Caco-2 (cell line): Measurements from ENCODE around the gene ACADL. TPM values are rescaled to one million over a fixed set of nuclear protein-coding genes. Genes with fewer than 3 reads are reported as not detected.

ENCODE experiments used
- Bru-seq: library from RNA; stranded (reverse); fragments of 400-500 nt; gene quantifications from one replicate; lab custom pipeline; 2021; lab: Mats Ljungman, UMichigan
- BruChase-seq, 2 experiments: library from RNA; stranded (reverse); fragments of 400-500 nt; gene quantifications; one replicate each; lab custom pipeline; 2021; lab: Mats Ljungman, UMichigan
- BruUV-seq: library from RNA; stranded (reverse); fragments of 400-500 nt; replicated peaks from 2 replicates; lab custom pipeline; 2021; lab: Mats Ljungman, UMichigan
- CTCF ChIA-PET: fragments of 300-600 bp; sonication (Branson Sonifier 250); formaldehyde crosslinking; loops from one replicate; lab custom pipeline; 2022; ENCODE audit warnings: antibody characterized with exemption; lab: Charles Lee
- POLR2A ChIA-PET: fragments of 300-600 bp; sonication (Branson Sonifier 250); formaldehyde crosslinking; loops from one replicate; lab custom pipeline; 2022; ENCODE audit warnings: antibody characterized with exemption; lab: Charles Lee
- DNase-seq, 2 experiments: peaks; one replicate each; pipeline versions ENCODE4 v3.0.0 to v3.0.0-alpha.2; 2020 to 2022
- H3K27me3 ChIP-seq: replicated peaks from 2 replicates; pipeline ENCODE4 v1.6.0; 2011; ENCODE audit warnings: low read length; ENCODE audit not compliant: control insufficient read depth, insufficient read depth
- H3K36me3 ChIP-seq: 2 replicates; pipeline ENCODE4 v1.5.1; 2011; ENCODE audit warnings: low read length; ENCODE audit not compliant: control insufficient read depth, insufficient read depth
- H3K4me1 ChIP-seq: fragments of 250-450 bp; sonication (Bioruptor Pico); 2 replicates; pipeline ENCODE4 v1.5.1; 2020; ENCODE audit warnings: mild to moderate bottlenecking
- H3K4me3 ChIP-seq: 2 replicates; pipeline ENCODE4 v1.5.1; 2011; ENCODE audit warnings: low read depth, mild to moderate bottlenecking, control low read depth, low read length
- H3K9me3 ChIP-seq: fragments of 250-450 bp; sonication (Bioruptor Pico); 2 replicates; pipeline ENCODE4 v1.5.1; 2020; ENCODE audit warnings: mild to moderate bottlenecking, moderate library complexity
- H3K27ac Mint-ChIP-seq: one replicate; pipeline ENCODE4 v1.8.0; 2022; ENCODE audit warnings: mixed read lengths; ENCODE audit not compliant: unreplicated experiment
- H3K27me3 Mint-ChIP-seq: one replicate; pipeline ENCODE4 v1.8.0; 2022; ENCODE audit warnings: mixed read lengths; ENCODE audit not compliant: insufficient read depth, unreplicated experiment
- H3K36me3 Mint-ChIP-seq: one replicate; pipeline ENCODE4 v1.8.0; 2022; ENCODE audit warnings: mild to moderate bottlenecking, mixed read lengths; ENCODE audit not compliant: insufficient read depth, unreplicated experiment
- H3K4me1 Mint-ChIP-seq: one replicate; pipeline ENCODE4 v1.8.0; 2022; ENCODE audit warnings: low read depth, mixed read lengths; ENCODE audit not compliant: unreplicated experiment
- H3K4me3 Mint-ChIP-seq: one replicate; pipeline ENCODE4 v1.8.0; 2022; ENCODE audit warnings: mild to moderate bottlenecking, moderate library complexity, mixed read lengths; ENCODE audit not compliant: unreplicated experiment
- H3K9me3 Mint-ChIP-seq: one replicate; pipeline ENCODE4 v1.8.0; 2022; ENCODE audit warnings: mixed read lengths; ENCODE audit not compliant: unreplicated experiment
- intact Hi-C: fragments of 100-400 bp; cut with micrococcal nuclease; formaldehyde crosslinking; loops from one replicate; pipeline ENCODE4 v1.10.0; 2022; ENCODE audit not compliant: unreplicated experiment
- long read RNA-seq: library from polyadenylated mRNA; stranded (forward); transcript quantifications from one replicate; pipeline ENCODE4 v2.0.0, GENCODE V29; 2022
- total RNA-seq: library from RNA; stranded (reverse); gene quantifications from 2 replicates; pipeline ENCODE4 v1.2.3, GENCODE V29; 2022
- TF ChIP-seq, protein P1 (sequence below), 2 experiments: fragments of 200-600 bp in 1 of 2; IDR thresholded peaks; 1 replicate in 1 of 2; 2 replicates in 1 of 2; pipeline versions ENCODE4 v1.5.1 to v1.8.0; 2011 to 2022; ENCODE audit warnings: antibody characterized with exemption in 1 of 2, control low read depth in 1 of 2, inconsistent platforms in 1 of 2, low read depth in 1 of 2, low read length in 1 of 2, mild to moderate bottlenecking in 1 of 2, moderate library complexity in 1 of 2; ENCODE audit not compliant: insufficient read depth in 1 of 2, severe bottlenecking in 1 of 2, unreplicated experiment in 1 of 2

ACADL gene
- total RNA-seq: not detected in 2 replicates
- Bru-seq, nascent RNA: percentile 2 among the genes with signal in this experiment
- BruChase-seq, experiment 1, labeled RNA remaining after a 2-hour chase: not detected
- percentile 3 among the genes with signal in this experiment for BruChase-seq, experiment 2, labeled RNA remaining after a 6-hour chase
- long read RNA-seq: 0 reads

DNA sequence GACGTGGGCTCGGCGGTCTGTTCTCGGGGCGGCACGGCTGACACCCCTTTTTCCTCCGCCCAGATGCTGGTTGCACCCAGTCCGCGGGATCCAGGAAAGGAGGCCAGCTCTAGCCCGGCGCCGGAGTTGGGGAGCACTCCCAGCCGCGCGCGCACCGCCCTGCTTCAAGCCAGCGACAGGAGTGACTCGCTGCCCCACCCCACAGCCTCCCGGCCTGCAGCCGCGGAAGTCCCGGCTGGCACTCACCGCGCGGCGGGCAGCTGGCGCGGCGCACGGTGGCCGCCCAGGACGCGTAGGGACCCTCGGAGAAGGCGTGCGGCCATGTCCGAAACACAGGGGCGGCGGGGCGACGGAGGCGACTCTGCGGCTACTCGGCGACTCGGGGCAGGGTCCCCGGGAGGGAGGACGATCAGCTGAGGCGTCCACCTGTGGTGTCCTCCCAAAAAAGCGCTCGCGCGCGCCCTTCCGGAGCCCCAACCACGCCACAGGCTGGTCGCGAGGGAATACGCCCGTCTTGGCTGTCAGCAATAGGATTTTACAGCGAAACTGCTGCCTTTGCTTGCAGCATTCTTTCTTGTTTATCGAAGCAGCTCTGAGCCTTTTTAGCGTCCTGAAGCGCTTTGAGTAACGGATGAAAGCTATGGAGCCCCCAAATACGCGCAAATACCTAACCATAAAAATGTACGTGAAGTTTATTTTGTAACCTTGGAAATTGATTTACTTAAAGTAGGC lies at the start of gene ACADL:
ACADL (minus strand) TSS at position 507 of the 732 bp plus-strand sequence; CDS start at position 323, 184 bp downstream.
- peaks cover 15% of the 10 kb centered on the region for H3K27me3 Mint-ChIP-seq
- DNase-seq: peak; percentile 35 to 40
- Histone ChIP-seq H3K27me3 (peaks cover 4% of the 10 kb centered on the region), H3K9me3 (no peaks in the 10 kb centered on the region), H3K4me1 (no peaks in the 10 kb centered on the region; the same call in 1 of the 2 replicates), H3K4me3 (peak within 1 kb of the TSS; percentile 42), H3K36me3 (no peaks in the 10 kb centered on the region)
- peaks cover 17% of the 10 kb centered on the region for H3K4me1 Mint-ChIP-seq
- BruUV-seq: no TSS peak
- no peaks in the 10 kb centered on the region for H3K9me3 Mint-ChIP-seq
- H3K4me3 Mint-ChIP-seq: peak within 1 kb of the TSS; percentile 49
- intact Hi-C loops: no loop called here
- no peak within 1 kb of the TSS for H3K27ac Mint-ChIP-seq
- TF ChIP-seq, protein P1, sequence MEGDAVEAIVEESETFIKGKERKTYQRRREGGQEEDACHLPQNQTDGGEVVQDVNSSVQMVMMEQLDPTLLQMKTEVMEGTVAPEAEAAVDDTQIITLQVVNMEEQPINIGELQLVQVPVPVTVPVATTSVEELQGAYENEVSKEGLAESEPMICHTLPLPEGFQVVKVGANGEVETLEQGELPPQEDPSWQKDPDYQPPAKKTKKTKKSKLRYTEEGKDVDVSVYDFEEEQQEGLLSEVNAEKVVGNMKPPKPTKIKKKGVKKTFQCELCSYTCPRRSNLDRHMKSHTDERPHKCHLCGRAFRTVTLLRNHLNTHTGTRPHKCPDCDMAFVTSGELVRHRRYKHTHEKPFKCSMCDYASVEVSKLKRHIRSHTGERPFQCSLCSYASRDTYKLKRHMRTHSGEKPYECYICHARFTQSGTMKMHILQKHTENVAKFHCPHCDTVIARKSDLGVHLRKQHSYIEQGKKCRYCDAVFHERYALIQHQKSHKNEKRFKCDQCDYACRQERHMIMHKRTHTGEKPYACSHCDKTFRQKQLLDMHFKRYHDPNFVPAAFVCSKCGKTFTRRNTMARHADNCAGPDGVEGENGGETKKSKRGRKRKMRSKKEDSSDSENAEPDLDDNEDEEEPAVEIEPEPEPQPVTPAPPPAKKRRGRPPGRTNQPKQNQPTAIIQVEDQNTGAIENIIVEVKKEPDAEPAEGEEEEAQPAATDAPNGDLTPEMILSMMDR (IDR thresholded peaks at IDR 0.05; ENCODE audit: insufficient read depth in 1 of 2, low read depth in 1 of 2, low read length in 1 of 2, severe bottlenecking in 1 of 2, unreplicated experiment in 1 of 2): no peak
- POLR2A ChIA-PET: no interaction called here
- H3K36me3 Mint-ChIP-seq: no peaks in the 10 kb centered on the region
- CTCF ChIA-PET: interaction anchor here (0.7 kb wide), 1 partner anchor 11 kb away, joined by 3 read pairs; no protein-coding TSS in a partner anchor

DNA sequence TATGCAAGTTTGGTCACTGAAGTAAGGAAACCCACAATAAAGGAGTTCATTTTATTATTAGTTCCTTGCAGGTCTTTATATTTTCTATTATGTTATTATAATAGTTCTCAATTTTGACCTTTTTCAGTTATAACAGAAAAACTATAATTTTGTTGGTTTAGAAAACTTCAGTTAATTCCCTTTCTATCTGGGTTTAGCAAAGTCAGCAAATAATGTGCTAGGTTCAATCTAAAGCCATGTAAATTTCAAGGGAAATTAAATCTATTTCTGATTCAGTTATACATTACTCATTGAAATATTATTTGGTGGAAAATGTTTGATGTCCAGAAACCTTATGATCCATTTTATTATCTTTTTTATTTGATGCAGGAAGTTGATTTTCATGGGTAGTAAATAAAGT lies 46.1 kb upstream of the ACADL start:
- no peak overlapping the region for H3K4me3 Mint-ChIP-seq
- intact Hi-C loops: no loop called here
- BruUV-seq: no TSS peak

DNA sequence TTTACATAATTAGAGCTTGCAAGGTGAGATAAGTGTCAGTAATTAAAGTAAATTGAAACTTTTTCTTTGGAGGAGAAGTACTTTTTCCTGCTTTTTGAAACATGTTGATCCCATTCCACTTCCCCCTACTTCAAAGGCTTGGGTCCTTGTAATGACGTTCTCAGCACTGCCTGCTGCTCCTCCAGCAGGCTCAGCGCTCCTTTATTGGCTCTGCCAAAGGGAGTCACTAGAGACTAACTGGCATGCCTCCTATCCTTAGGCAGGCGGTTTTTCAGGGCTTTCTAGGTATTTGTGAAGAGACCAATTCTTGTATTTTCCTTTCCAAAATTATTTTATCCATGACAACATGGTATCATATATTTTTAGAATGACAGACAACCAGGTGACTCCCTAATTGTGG lies 43.9 kb upstream of the ACADL start:
- no peak overlapping the region for H3K4me3 Mint-ChIP-seq

More for the DNA sequence above, 46.1 kb upstream of the ACADL start:
- no peak overlapping the region for H3K27ac Mint-ChIP-seq
- H3K27me3 ChIP-seq: no peaks in the 10 kb centered on the region
- H3K4me3 ChIP-seq: no peak overlapping the region
- no peaks in the 10 kb centered on the region for H3K4me1 ChIP-seq
- no peaks in the 10 kb centered on the region for H3K9me3 Mint-ChIP-seq
- H3K36me3 Mint-ChIP-seq: no peaks in the 10 kb centered on the region
- ChIA-PET CTCF (no interaction called here), POLR2A (no interaction called here)
- no peaks in the 10 kb centered on the region for H3K4me1 Mint-ChIP-seq
- H3K9me3 ChIP-seq: no peaks in the 10 kb centered on the region
- H3K27me3 Mint-ChIP-seq: no peaks in the 10 kb centered on the region
- no peak for DNase-seq
- no peaks in the 10 kb centered on the region for H3K36me3 ChIP-seq
- TF ChIP-seq, protein P1 (IDR thresholded peaks at IDR 0.05; ENCODE audit: insufficient read depth in 1 of 2, low read depth in 1 of 2, low read length in 1 of 2, severe bottlenecking in 1 of 2, unreplicated experiment in 1 of 2): no peak

More for the DNA sequence above, 43.9 kb upstream of the ACADL start:
- no peaks in the 10 kb centered on the region for H3K36me3 ChIP-seq
- ChIA-PET POLR2A (no interaction called here), CTCF (no interaction called here)
- BruUV-seq: no TSS peak
- Mint-ChIP-seq H3K9me3 (no peaks in the 10 kb centered on the region), H3K27me3 (no peaks in the 10 kb centered on the region), H3K27ac (no peak overlapping the region), H3K36me3 (no peaks in the 10 kb centered on the region), H3K4me1 (no peaks in the 10 kb centered on the region)
- H3K4me1 ChIP-seq: no peaks in the 10 kb centered on the region
- H3K9me3 ChIP-seq: no peaks in the 10 kb centered on the region
- H3K27me3 ChIP-seq: no peaks in the 10 kb centered on the region
- TF ChIP-seq, protein P1 (IDR thresholded peaks at IDR 0.05; ENCODE audit: insufficient read depth in 1 of 2, low read depth in 1 of 2, low read length in 1 of 2, severe bottlenecking in 1 of 2, unreplicated experiment in 1 of 2): no peak
- no peak for DNase-seq
- no peak overlapping the region for H3K4me3 ChIP-seq
- intact Hi-C loops: no loop called here
